Measurements from ENCODE around the gene IRF7.

The IRF7 gene

DNA sequence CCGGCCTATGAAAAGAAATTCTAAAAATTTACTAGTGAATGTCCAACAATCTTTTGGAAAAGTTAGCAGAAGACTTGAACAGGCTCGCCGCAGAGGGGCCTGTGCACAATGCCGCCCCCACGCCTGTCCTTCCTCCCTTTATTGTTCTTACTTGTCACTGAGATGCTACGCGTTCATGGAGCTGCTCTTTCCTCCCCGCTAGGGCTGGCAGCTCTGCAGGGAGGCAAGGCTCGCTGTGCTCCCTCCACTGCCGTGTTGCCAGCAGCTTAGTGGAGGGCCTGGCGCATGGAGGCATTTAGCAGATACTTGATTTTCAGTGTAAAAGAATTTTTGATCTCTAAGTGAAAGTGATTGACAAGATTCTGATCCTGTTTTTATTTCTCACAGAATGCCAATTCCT lies 24.8 kb downstream of the IRF7 start:
- Mint-ChIP-seq H3K36me3 (ENCODE audit: insufficient read depth) (peaks cover 65% of the 10 kb centered on the region), H3K4me3 (no peak overlapping the region), H3K27ac (ENCODE audit: low read depth) (no peak overlapping the region), H3K4me1 (peaks cover 28% of the 10 kb centered on the region), H3K27me3 (no peaks in the 10 kb centered on the region), H3K9me3 (no peaks in the 10 kb centered on the region)
- no peak for DNase-seq (ENCODE audit: low spot score in 2 of 2)
- no peak for ATAC-seq (replicated peaks; ENCODE audit: extremely low read depth, poor library complexity, severe bottlenecking)

DNA sequence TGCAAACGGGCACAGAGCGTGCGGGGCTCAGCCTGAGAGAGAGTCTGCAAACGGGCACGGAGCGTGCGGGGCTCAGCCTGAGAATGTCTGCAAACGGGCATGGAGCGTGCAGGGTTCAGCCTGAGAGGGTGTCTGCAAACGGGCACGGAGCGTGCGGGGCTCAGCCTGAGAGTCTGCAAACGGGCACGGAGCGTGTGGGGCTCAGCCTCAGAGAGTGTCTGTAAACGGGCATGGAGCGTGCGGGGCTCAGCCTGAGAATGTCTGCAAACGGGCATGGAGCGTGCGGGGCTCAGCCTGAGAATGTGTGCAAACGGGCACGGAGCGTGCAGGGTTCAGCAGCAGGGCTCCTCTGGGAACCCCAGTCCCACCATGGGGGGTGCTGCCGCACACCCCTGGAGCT lies 26.0 kb downstream of the IRF7 start:
- Mint-ChIP-seq H3K27ac (ENCODE audit: low read depth) (peak overlapping the region; percentile 97), H3K27me3 (no peaks in the 10 kb centered on the region), H3K4me3 (no peak overlapping the region), H3K4me1 (peaks cover 28% of the 10 kb centered on the region), H3K36me3 (ENCODE audit: insufficient read depth) (peaks cover 62% of the 10 kb centered on the region), H3K9me3 (no peaks in the 10 kb centered on the region)
- DNase-seq (ENCODE audit: low spot score in 2 of 2) (no peak), ATAC-seq (replicated peaks; ENCODE audit: extremely low read depth, poor library complexity, severe bottlenecking) (no peak)

DNA sequence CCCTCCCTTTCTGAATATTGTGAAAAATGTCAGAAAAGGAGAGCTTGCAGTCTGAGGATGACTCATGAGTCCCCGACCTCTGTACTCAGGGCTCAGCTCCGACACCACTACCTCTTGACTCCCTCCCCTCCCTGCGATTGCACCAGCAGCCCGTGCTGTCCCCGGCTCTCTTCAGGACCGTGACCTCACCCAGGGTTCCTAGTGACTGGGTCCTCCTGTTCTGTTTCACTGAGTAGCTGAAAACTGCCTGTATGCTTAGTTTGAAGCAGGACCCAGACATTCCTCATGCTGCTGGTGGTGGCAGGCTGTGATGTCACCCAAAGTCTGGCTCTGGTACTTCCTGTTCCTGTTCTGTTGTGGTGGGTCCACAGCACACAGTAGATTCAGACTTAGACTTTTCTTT lies 27.8 kb downstream of the IRF7 start:
- Mint-ChIP-seq H3K9me3 (no peaks in the 10 kb centered on the region), H3K4me1 (peaks cover 28% of the 10 kb centered on the region), H3K4me3 (peak overlapping the region; percentile 45), H3K27ac (ENCODE audit: low read depth) (peak overlapping the region; percentile 97), H3K36me3 (ENCODE audit: insufficient read depth) (peaks cover 54% of the 10 kb centered on the region), H3K27me3 (no peaks in the 10 kb centered on the region)
- ATAC-seq (replicated peaks; ENCODE audit: extremely low read depth, poor library complexity, severe bottlenecking) (peak; percentile 98), DNase-seq (ENCODE audit: low spot score in 2 of 2) (peak; percentile 34 to 59)

DNA sequence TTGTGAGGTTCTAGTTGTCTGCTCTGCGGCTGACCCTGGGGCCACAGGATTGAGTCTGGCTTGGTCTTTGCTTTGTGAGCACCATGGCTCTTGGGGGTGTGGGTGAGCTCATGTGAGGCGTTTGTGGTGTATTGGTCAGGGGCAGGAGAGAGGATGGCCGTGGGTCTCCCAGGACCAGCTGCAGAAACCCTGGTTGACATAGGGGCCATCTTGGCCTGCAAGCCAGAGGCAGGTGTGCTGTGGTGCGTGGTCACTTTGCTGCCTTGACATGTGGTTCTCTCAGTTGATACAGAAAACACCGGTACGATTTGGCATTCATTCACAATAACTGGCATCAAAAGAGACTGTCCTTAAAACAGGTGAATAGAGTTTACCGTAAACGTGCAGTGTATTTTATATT lies 28.2 kb downstream of the IRF7 start:
- peak overlapping the region; percentile 45 for H3K4me3 Mint-ChIP-seq
- no peak for ATAC-seq (replicated peaks; ENCODE audit: extremely low read depth, poor library complexity, severe bottlenecking)
- peaks cover 28% of the 10 kb centered on the region for H3K4me1 Mint-ChIP-seq
- H3K27me3 Mint-ChIP-seq: no peaks in the 10 kb centered on the region
- peaks cover 51% of the 10 kb centered on the region for H3K36me3 Mint-ChIP-seq (ENCODE audit: insufficient read depth)
- DNase-seq (ENCODE audit: low spot score in 2 of 2): no peak
- peak overlapping the region; percentile 97 for H3K27ac Mint-ChIP-seq (ENCODE audit: low read depth)
- H3K9me3 Mint-ChIP-seq: no peaks in the 10 kb centered on the region

DNA sequence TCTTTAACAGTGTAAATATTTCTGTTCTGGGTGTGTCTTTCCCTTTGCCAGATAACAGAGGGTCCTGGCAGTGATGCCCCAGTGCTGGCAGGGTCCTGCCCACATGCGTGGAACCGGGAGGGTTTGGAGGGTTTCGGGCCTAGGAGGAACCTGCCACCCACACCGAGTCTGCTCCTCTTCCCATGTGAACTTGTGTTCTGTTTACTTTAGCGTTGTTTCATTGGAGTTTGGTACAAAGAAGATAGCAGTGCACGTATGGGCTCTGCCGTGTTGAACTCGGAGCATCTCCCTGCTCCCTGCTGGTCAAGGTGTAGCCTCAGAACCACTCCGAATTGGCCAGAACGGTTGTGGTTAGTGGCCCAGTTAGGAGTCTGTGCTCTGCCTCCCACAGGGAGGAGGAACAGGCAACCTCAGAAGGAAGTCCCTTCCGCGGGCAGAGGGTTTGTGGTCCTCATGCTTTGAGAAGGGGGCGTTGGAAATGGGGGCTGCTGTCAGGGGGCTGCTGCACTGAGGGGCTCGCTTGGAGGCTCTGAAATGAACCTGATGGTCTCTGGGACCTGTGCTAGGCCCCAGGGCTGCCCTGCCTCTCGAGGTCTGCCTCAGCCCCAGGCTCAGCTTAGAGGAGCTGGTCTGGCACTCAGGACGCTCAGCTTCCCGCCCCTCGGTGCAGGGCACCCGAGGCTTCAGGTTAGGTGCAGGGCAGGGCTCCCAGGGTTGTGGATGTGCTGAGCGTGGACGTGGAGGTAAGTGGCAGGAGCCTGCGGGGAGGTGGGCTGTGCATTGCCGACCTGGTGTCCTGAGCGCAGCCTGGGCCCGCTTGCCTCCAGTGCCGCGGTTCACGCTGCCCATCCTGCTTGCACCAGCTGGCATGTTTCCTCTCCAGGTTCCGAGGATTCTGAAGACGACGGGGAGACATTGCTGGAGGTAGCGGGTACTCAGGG lies 29.1 kb downstream of the IRF7 start:
- Mint-ChIP-seq H3K4me3 (no peak overlapping the region), H3K9me3 (no peaks in the 10 kb centered on the region), H3K27me3 (no peaks in the 10 kb centered on the region), H3K4me1 (peaks cover 31% of the 10 kb centered on the region), H3K27ac (ENCODE audit: low read depth) (peak overlapping the region; percentile 97), H3K36me3 (ENCODE audit: insufficient read depth) (peaks cover 50% of the 10 kb centered on the region)
- ATAC-seq (replicated peaks; ENCODE audit: extremely low read depth, poor library complexity, severe bottlenecking): no peak
- no peak for DNase-seq (ENCODE audit: low spot score in 2 of 2)

DNA sequence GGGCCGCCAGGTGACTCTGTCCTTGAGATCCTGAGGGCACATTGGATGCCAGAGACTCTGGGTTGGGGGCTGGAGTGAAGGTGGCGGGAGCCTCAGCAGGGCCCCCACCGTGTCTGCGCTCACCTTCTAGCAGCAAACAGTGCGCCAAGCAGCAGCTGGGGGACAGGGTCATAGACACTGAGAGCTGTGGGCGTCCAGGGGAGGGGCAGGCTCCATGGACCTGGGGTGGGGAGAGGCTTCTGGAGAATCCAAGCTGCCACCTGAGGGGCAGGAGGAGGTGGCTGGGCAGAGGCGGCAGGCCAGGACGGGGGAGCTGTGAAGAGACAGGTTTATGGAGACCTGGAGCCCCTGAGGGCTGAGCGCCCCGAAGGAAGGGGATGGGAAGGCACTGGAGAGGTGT lies 31.5 kb downstream of the IRF7 start:
- DNase-seq (ENCODE audit: low spot score in 2 of 2) (no peak), ATAC-seq (replicated peaks; ENCODE audit: extremely low read depth, poor library complexity, severe bottlenecking) (no peak)
- H3K27ac Mint-ChIP-seq (ENCODE audit: low read depth): peak overlapping the region; percentile 88
- no peak overlapping the region for H3K4me3 Mint-ChIP-seq
- H3K4me1 Mint-ChIP-seq: peaks cover 48% of the 10 kb centered on the region
- H3K9me3 Mint-ChIP-seq: no peaks in the 10 kb centered on the region
- H3K27me3 Mint-ChIP-seq: no peaks in the 10 kb centered on the region
- H3K36me3 Mint-ChIP-seq (ENCODE audit: insufficient read depth): peaks cover 41% of the 10 kb centered on the region

DNA sequence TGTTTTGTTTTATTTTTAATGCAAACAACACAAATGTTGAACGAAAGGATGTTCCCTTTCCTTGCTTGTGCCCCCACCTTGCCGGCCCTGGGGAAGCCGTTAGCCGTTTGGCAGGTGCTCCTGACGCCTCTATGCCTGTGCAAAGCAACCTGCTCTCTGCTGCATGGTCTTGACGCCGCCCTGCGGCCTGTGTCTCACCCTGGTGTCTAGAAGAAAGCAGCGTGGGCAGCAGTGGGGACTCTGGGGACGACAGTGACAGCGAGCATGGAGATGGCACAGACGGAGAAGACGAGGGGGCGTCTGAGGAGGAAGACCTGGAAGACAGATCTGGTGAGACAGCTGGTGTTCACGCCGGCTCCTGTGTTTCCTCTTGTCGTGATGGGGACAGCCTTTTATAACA lies 34.0 kb downstream of the IRF7 start:
- peak overlapping the region; percentile 80 for H3K27ac Mint-ChIP-seq (ENCODE audit: low read depth)
- DNase-seq (ENCODE audit: low spot score in 2 of 2): no peak
- H3K4me3 Mint-ChIP-seq: no peak overlapping the region
- H3K4me1 Mint-ChIP-seq: peaks cover 50% of the 10 kb centered on the region
- peaks cover 27% of the 10 kb centered on the region for H3K36me3 Mint-ChIP-seq (ENCODE audit: insufficient read depth)
- no peak for ATAC-seq (replicated peaks; ENCODE audit: extremely low read depth, poor library complexity, severe bottlenecking)
- no peaks in the 10 kb centered on the region for H3K9me3 Mint-ChIP-seq
- H3K27me3 Mint-ChIP-seq: no peaks in the 10 kb centered on the region

DNA sequence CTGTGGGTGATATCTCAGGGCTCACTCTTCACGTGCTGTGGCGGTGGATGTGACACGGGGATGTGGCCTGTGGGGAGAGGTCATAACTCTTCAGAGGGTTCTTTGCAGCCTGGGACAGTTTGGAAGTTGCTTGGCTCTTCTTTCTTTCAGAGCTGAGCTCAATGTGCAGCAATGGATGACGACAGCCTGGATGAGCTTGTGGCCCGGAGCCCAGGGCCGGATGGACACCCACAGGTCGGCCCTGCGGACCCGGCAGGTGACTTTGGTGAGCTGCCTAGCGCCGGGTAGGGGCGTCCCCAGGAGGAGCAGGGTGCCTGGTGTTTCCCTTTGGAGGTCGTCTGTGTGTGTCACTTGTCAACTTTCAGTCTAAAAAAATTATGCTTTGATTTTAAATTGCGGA lies 34.4 kb downstream of the IRF7 start:
- Mint-ChIP-seq H3K27me3 (no peaks in the 10 kb centered on the region), H3K27ac (ENCODE audit: low read depth) (peak overlapping the region; percentile 80)

DNA sequence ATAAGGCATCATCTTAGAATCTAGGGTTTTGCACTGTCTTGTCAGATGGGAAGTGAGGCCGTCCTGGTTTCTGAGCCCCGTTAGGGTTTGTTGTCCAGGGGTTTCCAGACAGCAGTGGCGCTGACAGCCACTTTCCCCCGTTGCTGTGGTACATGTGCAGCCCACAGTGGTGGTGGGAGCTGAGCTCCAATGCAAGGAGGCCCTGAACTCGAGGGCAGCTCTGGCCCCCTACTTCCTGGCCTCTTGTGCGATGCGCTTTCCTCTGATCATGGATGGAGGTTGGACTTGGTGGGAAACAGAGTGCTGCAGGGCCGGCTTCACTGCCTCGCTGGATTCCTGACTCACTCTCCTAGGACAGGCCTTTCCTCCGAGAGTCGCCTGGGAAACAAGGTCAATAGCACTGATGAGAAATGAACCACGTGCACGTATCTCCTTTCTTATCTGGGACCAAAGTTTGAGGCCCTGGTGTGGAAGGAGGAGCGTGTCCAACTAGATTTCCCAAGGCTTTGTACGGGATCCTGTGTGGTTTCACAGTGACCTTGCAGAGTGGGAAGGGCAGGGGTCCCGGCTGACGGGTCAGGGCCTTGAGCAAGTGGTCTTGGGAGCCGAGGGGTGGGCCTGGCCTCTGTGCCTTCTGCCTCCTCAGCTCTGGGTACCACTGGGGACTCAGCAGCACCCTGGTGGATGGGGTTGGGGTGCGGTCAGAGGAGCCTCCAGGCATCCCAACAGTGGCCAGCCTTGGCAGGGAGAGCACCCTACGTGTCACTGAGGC lies 35.7 kb downstream of the IRF7 start:
- ATAC-seq (replicated peaks; ENCODE audit: extremely low read depth, poor library complexity, severe bottlenecking) (no peak), DNase-seq (ENCODE audit: low spot score in 2 of 2) (no peak)
- Mint-ChIP-seq H3K27ac (ENCODE audit: low read depth) (no peak overlapping the region), H3K27me3 (no peaks in the 10 kb centered on the region), H3K36me3 (ENCODE audit: insufficient read depth) (peaks cover 26% of the 10 kb centered on the region), H3K9me3 (no peaks in the 10 kb centered on the region), H3K4me3 (peak overlapping the region; percentile 15), H3K4me1 (peaks cover 46% of the 10 kb centered on the region)

More for the DNA sequence above, 34.4 kb downstream of the IRF7 start:
- Mint-ChIP-seq H3K9me3 (no peaks in the 10 kb centered on the region), H3K36me3 (ENCODE audit: insufficient read depth) (peaks cover 26% of the 10 kb centered on the region), H3K4me1 (peaks cover 46% of the 10 kb centered on the region), H3K4me3 (peak overlapping the region; percentile 50)
- DNase-seq (ENCODE audit: low spot score in 2 of 2) (no peak), ATAC-seq (replicated peaks; ENCODE audit: extremely low read depth, poor library complexity, severe bottlenecking) (no peak)

DNA sequence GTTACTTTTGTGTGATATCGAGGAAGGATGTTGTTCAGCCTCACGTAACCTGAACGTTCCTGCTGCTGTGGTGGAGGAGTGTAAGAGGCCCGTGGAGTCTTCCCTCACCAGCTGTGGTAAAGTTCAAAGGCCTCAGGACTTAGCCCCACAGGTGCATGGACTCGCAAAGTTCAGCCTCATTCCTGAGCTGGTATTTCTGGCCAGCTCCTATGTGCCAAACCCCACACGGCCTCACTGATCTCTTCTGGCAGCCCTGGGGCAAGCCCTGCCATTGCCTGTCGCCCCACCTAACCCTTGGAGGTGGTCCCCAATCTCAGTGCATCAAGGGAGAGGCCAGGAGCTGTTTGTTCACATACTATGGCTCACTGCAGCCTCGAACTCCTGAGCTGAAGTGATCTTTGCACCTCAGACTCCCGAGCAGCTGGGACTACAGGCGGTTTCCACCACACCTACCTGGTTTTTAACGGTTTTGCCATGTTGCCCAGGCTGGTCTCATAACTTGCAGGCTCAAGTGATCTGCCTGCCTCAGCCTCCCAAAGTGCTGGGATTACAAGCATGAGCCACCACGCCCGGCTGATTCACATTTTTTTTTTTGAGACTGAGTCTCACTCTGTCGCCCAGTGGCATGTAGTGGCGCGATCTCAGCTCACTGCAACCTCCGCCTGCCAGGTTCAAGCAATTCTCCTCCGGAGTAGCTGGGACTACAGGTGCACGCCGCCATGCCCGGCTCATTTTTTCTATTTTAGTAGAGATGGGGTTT lies 37.3 kb downstream of the IRF7 start:
- peak overlapping the region; percentile 78 for H3K4me3 Mint-ChIP-seq
- H3K36me3 Mint-ChIP-seq (ENCODE audit: insufficient read depth): peaks cover 24% of the 10 kb centered on the region
- no peak for ATAC-seq (replicated peaks; ENCODE audit: extremely low read depth, poor library complexity, severe bottlenecking)
- no peak for DNase-seq (ENCODE audit: low spot score in 2 of 2)
- H3K27me3 Mint-ChIP-seq: no peaks in the 10 kb centered on the region
- H3K9me3 Mint-ChIP-seq: no peaks in the 10 kb centered on the region
- peaks cover 51% of the 10 kb centered on the region for H3K4me1 Mint-ChIP-seq
- no peak overlapping the region for H3K27ac Mint-ChIP-seq (ENCODE audit: low read depth)

DNA sequence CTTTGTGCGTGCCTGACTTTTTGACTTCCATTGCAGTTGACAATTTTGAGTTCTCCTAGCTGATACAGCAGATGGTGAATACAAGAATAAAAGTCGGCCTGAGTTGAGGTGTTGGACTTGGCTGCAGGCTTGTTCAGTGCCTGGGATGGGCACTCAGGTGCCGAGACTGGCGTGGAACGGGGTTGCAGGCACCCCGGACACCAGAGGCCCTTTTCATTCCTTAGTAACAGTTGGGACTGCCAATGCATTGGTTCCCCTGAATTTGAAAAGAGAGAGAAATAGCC lies 38.2 kb downstream of the IRF7 start:
- no peaks in the 10 kb centered on the region for H3K27me3 Mint-ChIP-seq
- peak overlapping the region; percentile 78 for H3K4me3 Mint-ChIP-seq
- H3K27ac Mint-ChIP-seq (ENCODE audit: low read depth): peak overlapping the region; percentile 25
- peaks cover 22% of the 10 kb centered on the region for H3K36me3 Mint-ChIP-seq (ENCODE audit: insufficient read depth)
- ATAC-seq (replicated peaks; ENCODE audit: extremely low read depth, poor library complexity, severe bottlenecking) (no peak), DNase-seq (ENCODE audit: low spot score in 2 of 2) (no peak)
- H3K9me3 Mint-ChIP-seq: no peaks in the 10 kb centered on the region
- peaks cover 51% of the 10 kb centered on the region for H3K4me1 Mint-ChIP-seq

DNA sequence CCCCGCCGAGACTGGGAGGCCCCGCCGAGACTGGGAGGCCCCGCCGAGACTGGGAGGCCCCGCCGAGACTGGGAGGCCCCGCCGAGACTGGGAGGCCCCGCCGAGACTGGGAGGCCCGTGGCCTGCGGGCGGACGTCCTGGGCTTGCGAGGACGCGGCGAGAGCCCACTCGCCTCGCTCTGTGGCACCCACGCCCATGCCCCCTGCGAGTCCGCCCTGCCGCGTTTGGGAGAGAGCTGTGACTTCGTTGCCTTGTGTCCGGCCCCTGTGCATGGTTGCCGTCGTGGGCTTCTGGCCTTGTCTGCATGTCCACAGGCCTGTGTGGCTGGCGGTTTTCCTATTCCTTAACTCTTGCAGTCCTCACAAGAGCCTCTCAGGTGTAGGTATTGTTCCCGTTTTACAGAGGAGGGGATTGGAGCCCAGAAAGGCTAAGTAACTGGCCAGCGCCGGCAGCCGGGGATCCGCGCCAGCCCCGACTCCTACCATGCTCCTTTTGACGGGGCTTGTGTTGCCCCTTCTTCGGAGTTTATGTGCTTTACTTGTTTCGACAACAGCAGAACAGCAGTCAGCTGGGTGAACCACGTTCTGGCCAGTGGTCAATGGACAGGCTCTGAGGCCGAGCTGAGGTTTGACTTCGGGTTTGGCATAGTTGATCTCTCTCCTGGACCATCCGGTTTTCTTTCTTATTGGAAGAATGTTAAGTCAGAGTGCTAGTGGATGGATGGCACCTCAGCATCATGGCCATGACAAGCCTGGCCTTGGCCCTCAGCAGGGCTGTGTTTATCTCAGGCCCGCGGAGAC lies 38.7 kb downstream of the IRF7 start:
- peak overlapping the region; percentile 78 for H3K4me3 Mint-ChIP-seq
- no peaks in the 10 kb centered on the region for H3K27me3 Mint-ChIP-seq
- peak overlapping the region; percentile 25 for H3K27ac Mint-ChIP-seq (ENCODE audit: low read depth)
- peaks cover 20% of the 10 kb centered on the region for H3K36me3 Mint-ChIP-seq (ENCODE audit: insufficient read depth)
- peaks cover 51% of the 10 kb centered on the region for H3K4me1 Mint-ChIP-seq
- H3K9me3 Mint-ChIP-seq: no peaks in the 10 kb centered on the region
- no peak for ATAC-seq (replicated peaks; ENCODE audit: extremely low read depth, poor library complexity, severe bottlenecking)
- no peak for DNase-seq (ENCODE audit: low spot score in 2 of 2)
